ENCODE results near the gene ZNF683. TPM values are rescaled to one million over a fixed set of nuclear protein-coding genes. Genes with fewer than 3 reads are reported as not detected.
"Not testable (repeated sequence)": the region's sequence is repeated elsewhere in the genome, so short reads cannot be mapped to it uniquely, and the experiment has no call there.

ZNF683 gene
- total RNA-seq, 2 donors from 2014 or later = not detected

DNA sequence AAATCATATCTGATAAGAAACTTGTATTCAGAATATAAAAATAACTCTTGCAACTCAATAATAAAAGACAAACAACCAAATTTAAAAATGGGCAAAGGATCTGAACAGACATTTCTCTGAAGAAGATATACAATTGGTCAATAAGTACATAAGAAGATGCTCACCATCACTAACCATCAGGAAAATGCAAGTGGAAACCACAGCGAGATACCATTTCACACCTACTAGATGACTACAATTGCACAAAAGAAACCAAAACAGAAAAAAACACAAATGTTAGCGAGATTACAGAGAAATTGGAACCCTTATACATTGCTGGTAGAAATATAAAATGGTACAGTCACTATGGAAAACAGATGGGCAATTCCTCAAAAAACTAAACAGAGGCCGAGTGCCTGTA is 11.5 kb upstream of the ZNF683 start:
- no peak for DNase-seq (ENCODE audit: low spot score)
- H3K27ac ChIP-seq = no peak overlapping the region
- no peak for TF ChIP-seq CTCF (IDR thresholded peaks at IDR 0.05)
- no peak overlapping the region for H3K4me3 ChIP-seq
- H3K27me3 ChIP-seq (replicated peaks; ENCODE audit: insufficient read depth) = no peaks in the 10 kb centered on the region
- H3K4me1 ChIP-seq (ENCODE audit: control insufficient read depth in 1 of 2, low read depth in 2 of 2) = no peaks in the 10 kb centered on the region
- no peaks in the 10 kb centered on the region for H3K36me3 ChIP-seq
- ATAC-seq (ENCODE audit: insufficient number of reproducible peaks, low FRiP score, low read depth) = no peak
- no peaks in the 10 kb centered on the region for H3K9me3 ChIP-seq

GRCh38 chr1:26378879-26379251 is 6.3 kb upstream of the ZNF683 start:
- ATAC-seq (ENCODE audit: insufficient number of reproducible peaks, low FRiP score, low read depth) (no peak), DNase-seq (ENCODE audit: low spot score) (no peak)
- H3K4me3 ChIP-seq = no peak overlapping the region
- H3K27me3 ChIP-seq (replicated peaks; ENCODE audit: insufficient read depth) = no peaks in the 10 kb centered on the region
- peaks cover 0 to 9% of the 10 kb centered on the region in 2 donors for H3K4me1 ChIP-seq (ENCODE audit: control insufficient read depth in 1 of 2, low read depth in 2 of 2)
- H3K27ac ChIP-seq = no peak overlapping the region
- no peaks in the 10 kb centered on the region for H3K36me3 ChIP-seq
- TF ChIP-seq CTCF (IDR thresholded peaks at IDR 0.05) = no peak
- H3K9me3 ChIP-seq = no peaks in the 10 kb centered on the region

DNA sequence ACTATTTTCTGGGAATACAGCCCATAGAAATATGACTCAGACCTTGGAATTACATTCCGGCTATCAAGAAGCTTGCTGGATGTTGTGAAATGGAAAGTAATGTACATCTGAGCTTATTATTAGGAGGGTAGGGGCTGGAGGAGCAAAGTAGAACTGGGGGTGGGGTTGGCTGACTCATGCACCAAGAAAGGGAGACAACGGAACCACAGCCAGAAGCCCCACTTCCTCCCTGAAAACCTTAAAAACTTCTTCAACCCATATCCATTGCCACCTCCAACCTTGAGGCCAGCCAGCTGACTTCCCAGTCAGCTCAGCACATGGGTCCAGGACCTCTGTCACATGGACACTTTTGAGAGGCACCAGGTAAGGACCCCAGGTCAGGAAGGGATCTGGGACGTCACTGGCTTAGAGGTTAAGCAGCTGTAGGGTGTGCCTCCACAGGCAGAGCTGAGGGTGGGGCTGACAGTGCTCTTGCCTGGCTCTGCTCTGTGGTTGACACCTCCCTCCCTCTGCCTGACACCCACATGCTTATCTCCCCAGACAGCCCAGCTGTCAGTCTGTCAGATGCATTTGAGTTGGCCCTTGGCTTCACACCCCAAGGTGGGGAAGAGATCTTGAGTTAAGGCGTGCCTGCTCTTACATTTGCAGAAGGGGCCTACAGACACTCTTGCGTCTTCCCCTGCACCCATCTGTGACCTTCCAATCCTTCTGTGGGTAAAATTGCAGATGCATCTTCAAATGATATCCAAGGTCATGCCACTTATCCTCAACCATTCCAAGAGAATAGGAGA is 5.7 kb upstream of the ZNF683 start:
- H3K36me3 ChIP-seq = no peaks in the 10 kb centered on the region
- ATAC-seq (ENCODE audit: insufficient number of reproducible peaks, low FRiP score, low read depth) = no peak
- no peak for TF ChIP-seq CTCF (IDR thresholded peaks at IDR 0.05)

DNA sequence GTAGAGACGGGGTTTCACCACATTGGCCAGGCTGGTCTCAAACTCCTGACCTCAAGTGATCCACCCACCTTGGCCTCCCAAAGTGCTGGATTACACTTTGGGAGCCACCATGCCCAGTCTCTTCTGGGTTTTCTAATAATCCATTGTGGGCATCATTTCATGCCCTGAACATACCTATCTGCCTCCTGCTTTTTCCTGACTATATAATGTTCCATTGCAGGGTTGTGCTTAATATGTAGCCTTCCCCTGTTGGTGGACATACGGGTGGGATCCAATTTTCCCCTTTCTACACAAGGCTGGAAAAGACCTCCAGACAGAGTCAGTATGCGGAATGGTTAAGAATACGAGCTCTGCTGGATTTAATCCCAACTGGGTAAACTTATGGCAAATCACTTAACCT is 3.5 kb upstream of the ZNF683 start:
- H3K27ac ChIP-seq = no peak overlapping the region
- H3K27me3 ChIP-seq (replicated peaks; ENCODE audit: insufficient read depth) = no peaks in the 10 kb centered on the region
- no peaks in the 10 kb centered on the region for H3K36me3 ChIP-seq
- no peak for DNase-seq (ENCODE audit: low spot score)
- no peaks in the 10 kb centered on the region for H3K9me3 ChIP-seq
- no peak for TF ChIP-seq CTCF (IDR thresholded peaks at IDR 0.05)
- no peak for ATAC-seq (ENCODE audit: insufficient number of reproducible peaks, low FRiP score, low read depth)
- H3K4me1 ChIP-seq (ENCODE audit: control insufficient read depth in 1 of 2, low read depth in 2 of 2) = peaks cover 0 to 9% of the 10 kb centered on the region in 2 donors
- H3K4me3 ChIP-seq = no peak overlapping the region

More for the DNA sequence above, 5.7 kb upstream of the ZNF683 start:
- DNase-seq (ENCODE audit: low spot score) = no peak
- Histone ChIP-seq H3K27ac (no peak overlapping the region), H3K4me3 (no peak overlapping the region), H3K9me3 (no peaks in the 10 kb centered on the region), H3K4me1 (ENCODE audit: control insufficient read depth in 1 of 2, low read depth in 2 of 2) (peaks cover 0 to 9% of the 10 kb centered on the region in 2 donors), H3K27me3 (replicated peaks; ENCODE audit: insufficient read depth) (no peaks in the 10 kb centered on the region)

DNA sequence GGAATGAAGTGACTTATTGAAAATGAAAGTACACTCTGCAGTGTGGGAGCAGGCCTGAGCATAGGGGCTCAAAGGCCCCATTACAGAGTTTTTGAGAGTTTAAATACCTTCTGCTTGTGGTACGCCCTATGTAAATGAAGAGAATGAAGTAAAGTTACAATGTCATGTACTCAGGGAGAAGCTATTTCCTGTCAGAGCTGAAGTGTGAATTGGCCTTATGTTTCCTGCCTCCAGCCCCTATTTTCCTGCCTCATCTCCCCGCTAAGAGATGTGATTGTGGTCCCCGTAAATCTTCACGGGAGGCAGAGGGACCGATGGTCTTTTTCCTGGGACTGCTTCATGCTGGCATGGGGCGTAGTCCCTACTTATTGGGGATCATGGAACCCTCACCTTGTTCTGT is 2.5 kb upstream of the ZNF683 start:
- no peak for TF ChIP-seq CTCF (IDR thresholded peaks at IDR 0.05)
- no peak for ATAC-seq (ENCODE audit: insufficient number of reproducible peaks, low FRiP score, low read depth)
- H3K27me3 ChIP-seq (replicated peaks; ENCODE audit: insufficient read depth) = no peaks in the 10 kb centered on the region
- peaks cover 0 to 9% of the 10 kb centered on the region in 2 donors for H3K4me1 ChIP-seq (ENCODE audit: control insufficient read depth in 1 of 2, low read depth in 2 of 2)
- no peaks in the 10 kb centered on the region for H3K36me3 ChIP-seq
- no peaks in the 10 kb centered on the region for H3K9me3 ChIP-seq
- no peak for DNase-seq (ENCODE audit: low spot score)
- no peak overlapping the region for H3K27ac ChIP-seq
- no peak overlapping the region for H3K4me3 ChIP-seq

DNA sequence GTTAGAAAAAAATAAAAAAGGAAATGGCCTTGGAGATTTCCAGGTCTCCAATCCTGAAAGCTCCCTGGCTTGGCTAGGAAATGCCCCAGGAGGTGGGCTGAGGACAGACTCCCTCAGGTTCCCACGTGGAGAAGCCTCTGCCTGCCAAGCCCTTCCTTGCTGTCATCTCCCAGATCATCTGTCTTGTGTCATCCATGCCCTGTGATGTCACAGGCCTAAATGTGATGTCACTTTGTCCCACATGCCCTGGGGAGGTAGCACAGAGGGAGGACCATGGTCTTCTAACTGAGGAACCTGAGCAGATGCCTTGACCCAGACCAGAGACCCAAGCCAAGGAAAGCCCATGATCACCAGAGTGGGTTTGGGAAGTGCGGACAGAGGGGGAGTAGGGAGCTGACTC is 1.8 kb upstream of the ZNF683 start:
- not testable (repeated sequence) for DNase-seq (ENCODE audit: low spot score); H3K4me3 ChIP-seq; H3K27ac ChIP-seq; H3K9me3 ChIP-seq; H3K4me1 ChIP-seq (ENCODE audit: control insufficient read depth in 1 of 2, low read depth in 2 of 2); H3K27me3 ChIP-seq (replicated peaks; ENCODE audit: insufficient read depth); ATAC-seq (ENCODE audit: insufficient number of reproducible peaks, low FRiP score, low read depth); H3K36me3 ChIP-seq
